Spinal cord (tissue), 10 donors: Measurements from ENCODE around the gene ATF7IP. TPM values are rescaled to one million over a fixed set of nuclear protein-coding genes. Genes with fewer than 3 reads are reported as not detected.
A peak's percentile ranks its signal among the peaks of the same experiment; 100 is the strongest.

Source experiments
- DNase-seq, 6 donors: peaks; one replicate each; pipeline versions ENCODE4 v3.0.0 to v3.0.0-alpha.2; 2013 to 2015; ENCODE audit warnings: low spot score in 6 of 6, low read depth in 4 of 6
- H3K27ac ChIP-seq: one replicate; pipeline ENCODE4 v1.5.1; 2013; ENCODE audit warnings: low read depth, low read length, control low read depth
- H3K27me3 ChIP-seq: one replicate; pipeline ENCODE4 v1.6.1; 2013; ENCODE audit warnings: low read length; ENCODE audit not compliant: control insufficient read depth, insufficient read depth
- H3K36me3 ChIP-seq: one replicate; pipeline ENCODE4 v1.6.1; 2013; ENCODE audit warnings: low read length; ENCODE audit not compliant: control insufficient read depth, insufficient read depth
- H3K4me1 ChIP-seq: one replicate; pipeline ENCODE4 v1.6.1; 2013; ENCODE audit warnings: low read length; ENCODE audit not compliant: control insufficient read depth, insufficient read depth
- H3K4me3 ChIP-seq: one replicate; pipeline ENCODE4 v1.5.1; 2013; ENCODE audit warnings: low read depth, low read length, control low read depth
- H3K9me3 ChIP-seq: one replicate; pipeline ENCODE4 v1.6.1; 2013; ENCODE audit warnings: low read length; ENCODE audit not compliant: control insufficient read depth, insufficient read depth
- WGBS: methylation state at CpG from one replicate; pipeline ENCODE4 v1.1.5; 2013; ENCODE audit warnings: missing lambda C conversion rate; ENCODE audit not compliant: insufficient coverage; 5-methylcytosine and 5-hydroxymethylcytosine counted together
- polyA plus RNA-seq, 2 donors: library from polyadenylated mRNA; unstranded; fragments of 120-200 nt; gene quantifications; one replicate each; pipeline ENCODE4 v1.2.1, GENCODE V29; 2013; ENCODE audit not compliant: insufficient read length in 2 of 2
- total RNA-seq, 2 donors: library from RNA; depleted of rRNA in 1 of 2; stranded (reverse); fragments of 120-200 nt in 1 of 2; fragments of >200 nt in 1 of 2; gene quantifications; one replicate each; pipeline versions ENCODE4 v1.2.3 to v1.2.4, GENCODE V29; 2013 to 2014
- donor health status: healthy.

Gene ATF7IP
- total and polyA plus RNA-seq, 4 donors = 42.3 to 73.5 (median 54.5) TPM

GRCh38 chr12:14505626-14506596 lies 140.4 kb downstream of the ATF7IP start:
- H3K9me3 ChIP-seq = no peaks in the 10 kb centered on the region
- H3K4me1 ChIP-seq = no peaks in the 10 kb centered on the region
- no peaks in the 10 kb centered on the region for H3K36me3 ChIP-seq
- no peak overlapping the region for H3K4me3 ChIP-seq
- H3K27me3 ChIP-seq = no peaks in the 10 kb centered on the region
- H3K27ac ChIP-seq = no peak overlapping the region
- no peak for DNase-seq
- 100% methylated on average over 1 of the region's 6 CpGs for WGBS

- no peaks in the 10 kb centered on the region for H3K27me3 ChIP-seq
- H3K4me1 ChIP-seq = no peaks in the 10 kb centered on the region
- no peaks in the 10 kb centered on the region for H3K9me3 ChIP-seq
- H3K36me3 ChIP-seq = no peaks in the 10 kb centered on the region
- H3K27ac ChIP-seq = no peak overlapping the region
- DNase-seq = no peak
- no peak overlapping the region for H3K4me3 ChIP-seq
- 60% methylated on average over 2 of the region's 3 CpGs for WGBS
Observed at GRCh38 chr12:14510574-14510973, 145.1 kb downstream of the ATF7IP start.

GRCh38 chr12:14514154-14514842 lies 148.8 kb downstream of the ATF7IP start:
- Histone ChIP-seq H3K27ac (no peak overlapping the region), H3K4me1 (no peaks in the 10 kb centered on the region), H3K36me3 (no peaks in the 10 kb centered on the region), H3K9me3 (no peaks in the 10 kb centered on the region), H3K27me3 (no peaks in the 10 kb centered on the region), H3K4me3 (no peak overlapping the region)
- whole genome bisulfite sequencing = 54% methylated on average over 2 of the region's 4 CpGs
- peak in 3 of 6 donors; percentile 0 to 34 (median 23) for DNase-seq

- Histone ChIP-seq H3K27me3 (no peaks in the 10 kb centered on the region), H3K27ac (no peak overlapping the region), H3K4me1 (no peaks in the 10 kb centered on the region), H3K9me3 (no peaks in the 10 kb centered on the region), H3K36me3 (no peaks in the 10 kb centered on the region), H3K4me3 (no peak overlapping the region)
- WGBS = no CpG with 5 or more reads among the region's 1 CpG
- DNase-seq = no peak
Observed at GRCh38 chr12:14514946-14515345, 149.5 kb downstream of the ATF7IP start.

- no peak overlapping the region for H3K4me3 ChIP-seq
- DNase-seq = no peak
- no peaks in the 10 kb centered on the region for H3K36me3 ChIP-seq
- H3K27ac ChIP-seq = no peak overlapping the region
- no peaks in the 10 kb centered on the region for H3K27me3 ChIP-seq
- H3K4me1 ChIP-seq = no peaks in the 10 kb centered on the region
- H3K9me3 ChIP-seq = peaks cover 5% of the 10 kb centered on the region
Observed at GRCh38 chr12:14521822-14522221, 156.3 kb downstream of the ATF7IP start.

GRCh38 chr12:14525964-14526363 lies 160.5 kb downstream of the ATF7IP start:
- no CpG with 5 or more reads among the region's 2 CpGs for WGBS
- no peaks in the 10 kb centered on the region for H3K27me3 ChIP-seq
- no peak overlapping the region for H3K27ac ChIP-seq
- no peaks in the 10 kb centered on the region for H3K36me3 ChIP-seq
- no peaks in the 10 kb centered on the region for H3K4me1 ChIP-seq
- no peak for DNase-seq
- H3K9me3 ChIP-seq = peaks cover 5% of the 10 kb centered on the region
- no peak overlapping the region for H3K4me3 ChIP-seq

- no peaks in the 10 kb centered on the region for H3K9me3 ChIP-seq
- no peak overlapping the region for H3K4me3 ChIP-seq
- H3K27ac ChIP-seq = no peak overlapping the region
- DNase-seq = no peak
- H3K4me1 ChIP-seq = no peaks in the 10 kb centered on the region
- H3K27me3 ChIP-seq = no peaks in the 10 kb centered on the region
- no peaks in the 10 kb centered on the region for H3K36me3 ChIP-seq
- 94% methylated on average over 6 of the region's 10 CpGs for WGBS
Observed at GRCh38 chr12:14532152-14532551, 166.7 kb downstream of the ATF7IP start.

- Histone ChIP-seq H3K4me3 (no peak overlapping the region), H3K27me3 (no peaks in the 10 kb centered on the region), H3K27ac (no peak overlapping the region), H3K4me1 (no peaks in the 10 kb centered on the region), H3K36me3 (no peaks in the 10 kb centered on the region), H3K9me3 (no peaks in the 10 kb centered on the region)
- 93% methylated on average over 2 of the region's 5 CpGs for WGBS
- no peak for DNase-seq
Observed at GRCh38 chr12:14537088-14537487, 171.6 kb downstream of the ATF7IP start.

- Histone ChIP-seq H3K4me1 (no peaks in the 10 kb centered on the region), H3K36me3 (no peaks in the 10 kb centered on the region), H3K9me3 (no peaks in the 10 kb centered on the region), H3K27ac (no peak overlapping the region), H3K4me3 (no peak overlapping the region), H3K27me3 (no peaks in the 10 kb centered on the region)
- WGBS = no CpG with 5 or more reads among the region's 4 CpGs
- no peak for DNase-seq
Observed at GRCh38 chr12:14540801-14541462, 175.4 kb downstream of the ATF7IP start.
